GM18873 (cell line): ENCODE results near the gene SFMBT1.
A peak's percentile ranks its signal among the peaks of the same experiment; 100 is the strongest.

Experiments
- ATAC-seq: cut with Tn5 transposase; IDR thresholded peaks from one replicate; pipeline ENCODE4 v1.9.1; 2021; ENCODE audit warnings: mild to moderate bottlenecking, moderate library complexity, moderate number of reproducible peaks; ENCODE audit not compliant: unreplicated experiment, low FRiP score

The SFMBT1 gene

DNA sequence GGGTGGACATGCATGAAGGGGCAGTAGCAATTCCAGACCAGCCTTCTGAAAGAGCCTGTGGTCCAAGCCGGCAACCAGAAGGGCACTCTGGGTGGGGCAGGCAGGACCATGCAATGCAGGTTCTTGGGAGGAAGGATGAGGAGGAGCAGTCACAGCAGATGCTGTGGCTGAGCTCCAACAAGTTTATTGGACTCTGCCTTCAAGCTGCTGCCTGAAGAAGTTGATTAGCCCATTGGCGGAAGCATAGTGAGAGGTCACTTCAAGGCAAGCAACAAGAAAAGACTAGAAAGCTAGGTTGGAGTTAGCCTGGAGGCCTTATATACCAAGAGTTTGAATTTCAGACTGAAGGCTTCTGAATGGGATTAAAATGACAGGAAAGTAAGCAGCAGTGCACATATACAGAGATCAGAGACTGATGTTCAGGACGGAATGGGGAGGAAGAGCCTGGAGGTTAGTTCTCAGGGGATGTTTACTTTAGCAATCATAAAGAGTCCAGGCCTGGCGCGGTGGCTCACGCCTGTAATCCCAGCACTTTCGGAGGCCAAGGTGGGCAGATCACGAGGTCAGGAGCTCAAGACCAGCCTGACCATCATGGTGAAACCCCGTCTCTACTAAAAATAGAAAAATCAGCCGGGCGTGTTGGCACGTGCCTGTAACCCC lies 39.9 kb downstream of the SFMBT1 start:
- ATAC-seq: no peak

DNA sequence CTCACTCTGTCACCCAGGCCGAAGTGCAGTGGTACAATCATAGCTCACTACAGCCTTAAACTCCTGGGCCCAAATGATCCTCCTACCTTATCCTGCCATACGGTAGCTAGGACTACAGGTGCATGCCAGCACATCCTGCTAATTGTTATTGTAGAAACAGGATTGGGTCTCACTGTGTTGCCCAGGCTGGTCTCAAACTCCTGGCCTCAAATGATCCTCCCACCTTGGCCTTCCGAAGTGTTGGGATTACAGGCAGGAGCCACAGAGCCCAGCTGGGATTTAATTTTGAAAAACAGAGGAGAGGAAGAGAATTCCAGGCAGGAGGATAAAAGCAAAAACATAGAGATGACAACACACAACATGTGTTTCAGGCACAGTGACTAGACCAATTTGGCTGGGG lies 40.5 kb downstream of the SFMBT1 start:
- no peak for ATAC-seq

DNA sequence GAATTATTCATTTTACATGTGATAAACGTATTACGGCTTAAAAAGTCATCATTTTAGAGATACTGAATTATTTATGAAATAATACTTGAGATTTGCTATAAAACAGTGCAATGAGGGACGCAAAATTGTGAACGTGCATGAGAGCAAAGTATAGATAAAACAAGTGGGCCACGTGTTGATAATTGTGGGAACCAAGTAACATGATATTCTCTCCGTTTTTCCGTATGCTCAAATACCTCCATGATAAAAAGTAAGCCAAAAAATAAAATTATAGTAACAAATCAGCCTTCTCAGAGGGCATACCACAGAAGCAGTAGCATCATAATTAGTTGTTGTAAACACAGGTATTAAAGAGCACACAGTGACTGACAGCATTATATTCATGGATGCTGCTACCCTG lies 42.6 kb downstream of the SFMBT1 start:
- no peak for ATAC-seq

- no peak for ATAC-seq
These were observed 46.9 kb downstream of the SFMBT1 start for GRCh38 chr3:52998771-52999513.

DNA sequence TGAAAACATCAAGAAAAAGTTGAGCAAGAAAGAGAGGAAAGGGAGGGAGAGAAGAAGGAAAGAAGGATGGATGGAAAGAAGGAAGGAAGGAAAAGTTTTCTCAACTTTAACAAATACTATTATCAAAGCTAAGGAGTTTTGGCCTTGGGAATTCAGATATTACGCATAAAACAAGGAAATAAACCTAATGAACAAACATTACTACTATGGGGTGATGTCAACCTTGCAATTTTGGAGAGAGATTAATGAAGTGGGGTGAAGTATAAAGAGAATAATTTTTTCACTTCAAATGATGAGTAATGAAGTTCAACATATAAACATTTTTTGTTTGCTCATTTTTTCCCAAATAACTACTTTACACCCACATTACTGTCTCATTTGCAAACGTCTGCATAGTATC lies 55.2 kb downstream of the SFMBT1 start:
- ATAC-seq: no peak

DNA sequence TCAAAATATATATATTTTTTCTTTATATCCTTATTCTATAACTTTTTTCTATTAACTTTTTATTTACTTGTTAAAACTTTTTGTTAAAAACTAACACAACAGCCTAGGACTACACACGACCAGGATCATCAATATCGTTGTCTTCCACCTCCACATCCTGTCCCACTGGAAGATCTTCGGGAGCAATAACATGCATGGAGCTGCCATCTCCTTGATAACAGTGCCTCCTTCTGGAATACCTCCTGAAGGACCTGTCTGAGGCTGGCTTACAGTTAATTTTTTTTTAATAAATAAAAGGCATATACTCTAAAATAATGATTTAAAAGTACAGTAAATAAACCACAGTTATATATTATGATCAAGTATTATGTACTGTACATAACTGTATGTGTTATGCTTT lies 58.9 kb downstream of the SFMBT1 start:
- ATAC-seq: no peak

DNA sequence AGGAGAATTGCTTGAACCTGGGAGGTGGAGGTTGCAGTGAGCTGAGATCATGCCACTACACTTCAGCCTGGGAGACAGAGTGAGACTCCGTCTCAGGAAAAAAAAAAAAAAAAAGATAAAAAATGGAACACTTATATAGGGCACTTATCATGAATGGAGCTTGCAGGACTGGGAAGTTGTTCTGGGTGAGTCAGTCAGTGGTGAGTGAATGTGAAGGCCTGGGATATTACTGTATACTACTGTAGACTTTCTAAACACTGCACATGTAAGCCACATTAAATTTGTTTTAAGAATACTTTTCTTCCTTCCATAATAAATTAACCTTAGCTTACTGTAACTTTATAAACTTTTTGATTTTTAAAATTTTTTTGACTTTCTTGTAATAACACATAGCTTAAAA lies 59.8 kb downstream of the SFMBT1 start:
- ATAC-seq: no peak

DNA sequence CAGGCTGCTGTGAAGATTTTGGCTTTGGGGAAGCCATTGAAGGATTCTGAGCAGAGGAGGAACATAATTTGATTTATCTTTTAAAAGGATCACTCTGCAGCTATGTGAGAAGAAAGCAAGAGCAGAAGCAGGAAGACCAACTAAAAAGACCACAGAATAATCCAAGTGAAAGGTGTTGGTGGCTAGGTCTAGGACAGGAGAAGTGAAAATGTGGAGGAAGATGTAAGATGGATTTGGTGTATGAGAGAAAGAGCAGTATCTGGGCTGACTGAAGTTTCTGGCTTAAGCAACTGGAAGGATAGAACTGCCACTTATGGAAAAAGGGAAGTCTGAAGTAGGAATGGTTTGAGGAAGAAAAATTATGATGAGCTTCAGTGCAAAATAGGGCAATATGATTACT lies 62.0 kb downstream of the SFMBT1 start:
- ATAC-seq: peak; percentile 2

GRCh38 chr3:52983336-52983807 lies 62.5 kb downstream of the SFMBT1 start:
- ATAC-seq: peak; percentile 81

DNA sequence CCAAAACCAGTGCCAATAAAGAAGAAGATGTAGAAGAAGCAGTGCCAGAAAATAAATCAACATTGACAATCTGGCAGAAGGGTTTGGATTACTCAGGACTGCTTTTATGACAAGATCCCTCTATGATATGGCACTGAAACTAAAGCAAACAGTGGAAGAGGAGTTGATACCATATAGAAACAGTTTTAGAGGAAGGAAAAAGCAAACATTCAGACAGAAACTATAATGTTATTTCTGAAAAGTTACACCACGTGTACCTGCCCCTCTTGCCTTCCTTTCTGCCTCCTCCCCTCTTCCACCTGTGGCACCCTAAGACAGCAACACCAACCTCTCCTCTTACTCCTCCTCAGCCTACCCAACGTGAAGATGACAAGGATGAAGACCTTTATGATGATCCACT lies 63.0 kb downstream of the SFMBT1 start:
- peak; percentile 10 for ATAC-seq

DNA sequence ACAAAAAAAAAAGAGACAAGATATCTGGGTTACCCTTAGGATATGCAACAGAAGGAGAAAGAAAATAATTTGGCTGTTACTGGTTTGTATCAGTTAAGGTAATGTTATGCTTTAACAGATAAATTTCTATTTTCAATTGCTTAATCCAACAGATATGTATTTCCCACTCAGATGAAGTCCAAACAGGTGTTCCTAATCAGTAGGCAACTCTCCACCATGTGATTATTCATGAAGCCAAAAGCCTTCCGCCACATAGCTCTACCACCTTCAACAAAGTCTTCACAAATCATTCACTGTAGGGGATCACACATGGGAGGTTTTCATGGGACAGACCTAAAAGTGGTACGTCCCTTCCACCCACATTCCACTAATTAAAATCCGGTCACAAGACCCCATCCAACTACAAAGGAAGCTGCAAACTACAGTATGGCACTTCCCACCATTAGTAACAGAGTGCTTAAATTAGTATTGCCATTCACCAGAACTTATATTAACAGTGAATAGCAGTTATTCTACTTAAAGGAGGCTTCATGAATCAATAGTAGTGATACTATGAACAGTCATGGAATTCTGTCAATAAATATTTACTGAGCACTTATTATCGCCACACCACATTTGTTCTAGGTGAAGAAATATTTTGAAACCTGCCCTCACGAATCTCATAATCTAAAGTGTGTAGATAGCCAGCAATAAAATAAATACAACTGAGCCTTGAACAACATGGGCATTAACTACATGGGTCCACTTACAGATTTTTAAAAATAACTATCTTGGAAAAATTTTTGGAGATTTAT lies 66.5 kb downstream of the SFMBT1 start:
- ATAC-seq: no peak

- no peak for ATAC-seq
These were observed 67.6 kb downstream of the SFMBT1 start for GRCh38 chr3:52978109-52978754.

DNA sequence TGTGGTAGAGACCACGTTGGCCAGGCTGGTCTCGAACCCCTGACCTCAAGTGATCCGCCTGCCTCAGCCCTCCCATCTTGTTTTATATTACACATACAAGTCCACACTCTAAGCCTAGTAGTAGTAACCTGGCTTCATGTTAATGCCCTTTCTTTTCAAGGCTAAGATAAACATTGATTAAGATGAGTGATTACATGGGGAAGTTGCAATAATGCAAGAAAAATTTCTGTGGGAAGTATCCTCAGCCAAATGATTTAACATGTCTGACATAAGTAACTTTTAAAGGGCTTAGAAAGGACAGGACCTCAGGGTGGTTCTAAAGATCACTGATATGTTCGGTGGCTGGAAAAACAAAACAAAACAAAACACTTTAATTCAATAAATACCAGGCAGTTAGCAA lies 72.1 kb downstream of the SFMBT1 start:
- ATAC-seq: no peak

DNA sequence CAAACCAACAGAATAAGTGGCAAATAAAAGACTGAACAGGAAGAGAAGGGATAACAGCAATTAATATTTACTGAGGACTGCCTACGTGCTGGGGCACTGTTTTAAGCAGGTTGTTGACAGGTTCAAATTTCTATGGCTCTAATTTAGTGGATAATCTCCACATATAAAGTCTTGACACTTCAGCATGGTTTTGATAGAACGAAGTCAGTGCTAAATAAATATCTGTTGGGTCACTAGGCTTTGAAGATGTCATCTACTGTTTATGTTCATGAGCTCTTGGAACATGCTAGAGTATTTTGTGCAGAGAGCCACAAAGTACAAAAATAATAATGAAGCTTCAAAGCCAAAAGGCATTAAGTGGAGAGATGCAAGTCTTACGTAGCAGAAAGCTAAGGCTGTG lies 74.0 kb downstream of the SFMBT1 start:
- ATAC-seq: no peak

DNA sequence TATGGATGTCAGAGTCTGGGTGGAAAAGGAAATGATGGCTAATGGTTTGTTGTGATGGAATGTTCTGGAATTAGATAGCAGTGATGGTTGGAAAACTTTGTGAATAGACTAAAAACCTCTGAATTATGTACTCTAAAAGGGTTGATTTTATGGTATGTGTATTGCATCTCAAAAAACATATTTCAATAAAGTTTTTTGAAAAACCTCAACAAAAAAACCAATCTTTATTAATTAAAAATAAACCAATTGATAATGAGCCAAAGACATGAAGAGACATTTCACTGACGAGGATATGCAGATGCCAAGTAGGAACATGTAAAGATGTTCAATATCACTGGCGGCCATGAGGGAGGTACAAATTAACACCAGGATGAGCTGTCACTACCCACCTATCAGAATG lies 78.5 kb downstream of the SFMBT1 start:
- no peak for ATAC-seq

- no peak for ATAC-seq
These were observed 83.7 kb downstream of the SFMBT1 start for GRCh38 chr3:52962160-52962559.

DNA sequence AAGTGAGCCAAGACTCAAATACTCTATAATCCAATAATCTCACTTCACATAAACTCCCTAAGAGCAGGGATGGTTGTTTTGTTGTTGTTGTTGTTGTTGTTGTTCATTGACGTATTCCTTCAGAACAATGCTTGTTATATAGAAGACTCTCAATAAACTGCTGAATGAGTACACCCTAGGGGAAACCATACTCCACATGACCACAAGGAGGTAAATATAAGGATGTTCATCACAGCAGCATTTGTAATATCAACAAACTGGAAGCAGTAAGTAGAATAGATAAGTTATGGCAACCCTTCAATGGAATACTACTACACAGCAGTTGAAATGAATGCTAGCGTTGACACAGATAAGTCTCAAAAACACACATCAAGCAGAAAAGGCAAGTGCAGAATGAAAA lies 86.1 kb downstream of the SFMBT1 start:
- ATAC-seq: no peak

DNA sequence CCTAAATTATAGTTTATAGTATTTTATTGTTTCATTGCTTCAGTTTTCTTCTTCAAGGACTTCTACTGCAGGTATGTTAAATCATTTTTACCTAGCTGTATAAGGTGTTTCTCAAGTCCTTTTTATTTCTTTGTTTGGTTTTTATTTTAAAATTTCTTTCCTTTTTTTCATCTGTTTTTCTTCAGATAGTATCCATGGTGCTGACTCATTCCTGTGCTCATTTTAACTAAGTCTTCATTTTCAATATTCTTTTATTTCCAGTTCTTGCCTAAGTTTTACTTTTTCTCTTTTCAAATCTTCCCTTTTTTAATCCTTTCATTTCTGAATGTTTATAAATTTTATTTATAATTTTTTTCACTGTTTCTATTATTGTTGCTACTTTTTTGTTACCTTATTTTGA lies 106.3 kb downstream of the SFMBT1 start:
- ATAC-seq: no peak

DNA sequence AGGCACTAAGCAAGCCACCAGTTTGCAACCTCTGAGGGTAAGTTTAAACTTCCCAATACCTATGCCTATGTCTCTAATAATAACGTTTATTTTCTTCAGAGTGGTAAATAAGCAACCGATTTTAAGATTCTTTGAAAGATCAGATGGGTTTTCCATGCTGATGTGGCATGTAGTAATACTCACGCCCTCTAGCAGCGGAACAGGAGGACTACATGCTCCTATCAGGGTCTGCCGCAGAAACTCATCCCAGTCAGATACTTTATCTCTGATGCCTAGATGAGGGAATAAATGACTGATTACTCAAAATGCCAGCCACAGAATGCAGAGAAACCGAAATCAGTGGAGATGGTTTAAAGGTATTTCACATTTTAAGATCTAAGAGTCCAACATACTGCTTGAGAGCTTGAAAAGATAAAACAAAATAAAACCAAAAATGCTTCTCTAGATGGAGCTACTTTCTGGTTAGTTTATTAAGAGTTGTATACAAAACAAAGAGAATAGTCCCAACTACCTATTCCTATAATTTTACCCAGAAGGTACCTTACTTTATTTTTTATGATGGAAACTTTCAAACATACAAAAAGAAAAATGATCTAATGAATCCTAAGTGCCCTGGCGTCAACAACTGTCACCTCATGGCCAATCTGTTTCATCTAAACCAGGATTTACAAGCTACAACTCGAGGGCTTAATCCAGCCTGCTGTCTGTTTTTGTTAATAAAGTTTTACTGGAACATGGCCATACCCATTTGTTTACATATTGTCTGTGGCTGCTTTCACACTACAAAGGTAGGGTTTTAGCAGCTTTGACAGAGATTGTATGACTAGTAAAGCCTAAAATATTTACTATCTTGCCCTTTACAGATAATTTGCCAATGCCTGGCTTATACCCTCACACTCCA lies 111.0 kb downstream of the SFMBT1 start:
- ATAC-seq: no peak

- no peak for ATAC-seq
These were observed 114.0 kb downstream of the SFMBT1 start for GRCh38 chr3:52931889-52932288.
